ENCODE measurements around the gene CNTN1.

Gene CNTN1

DNA sequence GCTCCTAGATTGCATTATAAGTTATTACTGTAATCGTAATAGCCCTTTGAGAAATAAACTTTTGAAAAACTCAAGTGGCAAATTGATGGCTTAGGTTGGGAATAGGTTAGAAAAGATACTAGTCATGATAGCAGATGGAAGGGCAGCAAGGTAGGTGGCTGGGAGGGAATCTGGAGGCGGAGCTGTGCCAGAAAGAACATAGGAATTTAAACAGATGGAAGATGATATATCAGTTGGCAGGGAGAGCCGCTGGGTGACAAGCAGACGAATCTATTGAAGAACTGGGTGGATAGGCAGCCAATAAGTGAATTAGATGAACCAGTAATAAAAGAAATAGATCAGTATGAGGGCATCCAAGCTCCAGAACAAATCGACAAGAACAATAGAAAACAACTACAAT, 142.1 kb downstream of the CNTN1 start:
- ChIA-PET CTCF (no interaction called here), POLR2A (no interaction called here)
- Histone ChIP-seq H3K4me1 (ENCODE audit: control extremely low read depth in 1 of 4, control insufficient read depth in 4 of 4, insufficient read depth in 4 of 4, low read length in 3 of 4) (no peaks in the 10 kb centered on the region), H3K36me3 (ENCODE audit: control insufficient read depth in 4 of 4, insufficient read depth in 4 of 4, low read length in 3 of 4) (no peaks in the 10 kb centered on the region), H3K9me3 (ENCODE audit: control extremely low read depth in 1 of 5, control insufficient read depth in 4 of 5, insufficient read depth in 2 of 5, low read depth in 1 of 5, low read length in 4 of 5) (no peaks in the 10 kb centered on the region), H3K27me3 (replicated peaks in 2 of 5; ENCODE audit: control insufficient read depth in 4 of 5, insufficient read depth in 5 of 5, low read length in 4 of 5) (no peaks in the 10 kb centered on the region), H3K4me3 (ENCODE audit: control insufficient read depth in 1 of 7, extremely low read depth in 1 of 7, insufficient read depth in 4 of 7, low read depth in 2 of 7, low read length in 6 of 7) (no peak overlapping the region), H3K27ac (ENCODE audit: insufficient read depth in 1 of 2, low read depth in 1 of 2, low read length in 2 of 2, poor library complexity in 1 of 2, severe bottlenecking in 2 of 2) (no peak overlapping the region)
- 80% methylated on average over 3 of the region's 5 CpGs for WGBS (ENCODE audit: insufficient coverage)
- DNase-seq = no peak

DNA sequence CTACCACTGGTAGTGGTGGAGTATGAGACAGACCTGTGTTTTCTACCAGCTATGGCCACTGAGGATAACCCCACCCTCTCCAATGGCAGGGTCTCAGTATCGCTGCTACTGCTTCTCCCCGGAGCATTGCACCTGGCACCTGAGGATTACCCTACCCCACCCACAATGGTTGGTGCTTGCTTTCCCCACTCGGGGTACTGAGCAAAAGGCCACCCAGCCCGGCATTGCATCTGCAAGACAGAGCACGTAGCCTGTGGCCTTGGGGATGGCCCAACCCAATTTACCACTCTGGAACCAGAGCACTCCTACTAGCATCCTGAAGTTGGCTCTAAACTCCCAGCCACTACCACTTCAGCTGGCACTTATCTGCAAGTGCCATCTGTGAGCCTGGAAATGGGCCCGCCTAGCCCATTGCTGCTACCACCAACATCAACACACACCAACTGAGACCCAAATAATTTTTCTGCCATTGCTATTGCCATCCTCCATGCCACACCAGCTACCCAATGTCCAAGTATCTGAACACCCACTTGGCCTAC, 145.7 kb downstream of the CNTN1 start:
- Histone ChIP-seq H3K27me3 (replicated peaks in 2 of 5; ENCODE audit: control insufficient read depth in 4 of 5, insufficient read depth in 5 of 5, low read length in 4 of 5) (no peaks in the 10 kb centered on the region), H3K4me1 (ENCODE audit: control extremely low read depth in 1 of 4, control insufficient read depth in 4 of 4, insufficient read depth in 4 of 4, low read length in 3 of 4) (no peaks in the 10 kb centered on the region), H3K4me3 (ENCODE audit: control insufficient read depth in 1 of 7, extremely low read depth in 1 of 7, insufficient read depth in 4 of 7, low read depth in 2 of 7, low read length in 6 of 7) (no peak overlapping the region), H3K36me3 (ENCODE audit: control insufficient read depth in 4 of 4, insufficient read depth in 4 of 4, low read length in 3 of 4) (no peaks in the 10 kb centered on the region), H3K9me3 (ENCODE audit: control extremely low read depth in 1 of 5, control insufficient read depth in 4 of 5, insufficient read depth in 2 of 5, low read depth in 1 of 5, low read length in 4 of 5) (no peaks in the 10 kb centered on the region), H3K27ac (ENCODE audit: insufficient read depth in 1 of 2, low read depth in 1 of 2, low read length in 2 of 2, poor library complexity in 1 of 2, severe bottlenecking in 2 of 2) (no peak overlapping the region)
- WGBS (ENCODE audit: insufficient coverage) = 84% methylated on average over 4 of the region's 6 CpGs
- no peak for DNase-seq
- CTCF ChIA-PET = no interaction called here
- POLR2A ChIA-PET = no interaction called here

DNA sequence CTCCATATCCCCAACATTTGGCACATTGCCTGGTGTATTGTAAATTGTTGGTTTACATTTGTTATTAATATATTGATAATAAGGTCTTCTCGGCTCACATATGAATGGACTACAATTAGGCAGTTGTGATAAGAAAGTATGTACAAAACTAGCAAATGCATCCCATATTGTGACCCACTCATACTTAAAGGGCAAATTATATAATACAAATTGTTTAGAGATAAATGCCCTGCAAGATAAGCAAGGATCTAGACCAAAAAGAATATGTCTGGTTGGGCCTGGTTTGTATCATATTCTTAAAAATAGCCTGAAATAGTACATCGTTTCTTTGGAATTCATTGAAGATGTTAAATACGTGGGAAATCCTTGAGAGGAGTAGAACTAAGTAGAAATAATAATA, 151.3 kb downstream of the CNTN1 start:
- H3K27ac ChIP-seq (ENCODE audit: insufficient read depth in 1 of 2, low read depth in 1 of 2, low read length in 2 of 2, poor library complexity in 1 of 2, severe bottlenecking in 2 of 2) = no peak overlapping the region
- no peaks in the 10 kb centered on the region for H3K36me3 ChIP-seq (ENCODE audit: control insufficient read depth in 4 of 4, insufficient read depth in 4 of 4, low read length in 3 of 4)
- H3K27me3 ChIP-seq (replicated peaks in 2 of 5; ENCODE audit: control insufficient read depth in 4 of 5, insufficient read depth in 5 of 5, low read length in 4 of 5) = no peaks in the 10 kb centered on the region
- no peaks in the 10 kb centered on the region for H3K4me1 ChIP-seq (ENCODE audit: control extremely low read depth in 1 of 4, control insufficient read depth in 4 of 4, insufficient read depth in 4 of 4, low read length in 3 of 4)
- no peak overlapping the region for H3K4me3 ChIP-seq (ENCODE audit: control insufficient read depth in 1 of 7, extremely low read depth in 1 of 7, insufficient read depth in 4 of 7, low read depth in 2 of 7, low read length in 6 of 7)
- no peaks in the 10 kb centered on the region for H3K9me3 ChIP-seq (ENCODE audit: control extremely low read depth in 1 of 5, control insufficient read depth in 4 of 5, insufficient read depth in 2 of 5, low read depth in 1 of 5, low read length in 4 of 5)
- 100% methylated on average over 1 of the region's 3 CpGs for WGBS (ENCODE audit: insufficient coverage)
- no peak for DNase-seq
- POLR2A ChIA-PET = no interaction called here
- CTCF ChIA-PET = no interaction called here

DNA sequence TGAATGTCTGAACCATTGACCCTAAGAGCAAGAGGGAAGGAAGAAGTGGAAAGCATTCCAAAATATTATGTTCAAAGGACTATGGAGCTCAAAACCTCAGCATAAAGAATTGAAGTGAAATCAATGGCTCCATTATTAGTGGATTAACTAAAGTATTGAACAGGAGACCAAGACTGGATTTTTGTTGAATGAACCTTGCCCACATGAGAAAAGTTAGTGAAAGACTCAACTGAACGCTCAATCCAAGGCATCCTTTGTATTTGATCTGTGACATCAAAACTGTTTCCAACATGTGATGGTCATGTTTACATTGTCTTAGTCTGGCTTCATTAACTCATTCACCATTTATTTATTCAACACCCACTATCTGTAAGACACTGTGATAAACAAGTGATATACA, 161.0 kb downstream of the CNTN1 start:
- Histone ChIP-seq H3K4me3 (ENCODE audit: control insufficient read depth in 1 of 7, extremely low read depth in 1 of 7, insufficient read depth in 4 of 7, low read depth in 2 of 7, low read length in 6 of 7) (no peak overlapping the region), H3K27me3 (replicated peaks in 2 of 5; ENCODE audit: control insufficient read depth in 4 of 5, insufficient read depth in 5 of 5, low read length in 4 of 5) (no peaks in the 10 kb centered on the region), H3K27ac (ENCODE audit: insufficient read depth in 1 of 2, low read depth in 1 of 2, low read length in 2 of 2, poor library complexity in 1 of 2, severe bottlenecking in 2 of 2) (no peak overlapping the region), H3K4me1 (ENCODE audit: control extremely low read depth in 1 of 4, control insufficient read depth in 4 of 4, insufficient read depth in 4 of 4, low read length in 3 of 4) (no peaks in the 10 kb centered on the region), H3K9me3 (ENCODE audit: control extremely low read depth in 1 of 5, control insufficient read depth in 4 of 5, insufficient read depth in 2 of 5, low read depth in 1 of 5, low read length in 4 of 5) (no peaks in the 10 kb centered on the region), H3K36me3 (ENCODE audit: control insufficient read depth in 4 of 4, insufficient read depth in 4 of 4, low read length in 3 of 4) (no peaks in the 10 kb centered on the region)
- DNase-seq = no peak
- CTCF ChIA-PET = no interaction called here
- WGBS (ENCODE audit: insufficient coverage) = 89% methylated on average over 1 of the region's 1 CpG
- POLR2A ChIA-PET = no interaction called here

DNA sequence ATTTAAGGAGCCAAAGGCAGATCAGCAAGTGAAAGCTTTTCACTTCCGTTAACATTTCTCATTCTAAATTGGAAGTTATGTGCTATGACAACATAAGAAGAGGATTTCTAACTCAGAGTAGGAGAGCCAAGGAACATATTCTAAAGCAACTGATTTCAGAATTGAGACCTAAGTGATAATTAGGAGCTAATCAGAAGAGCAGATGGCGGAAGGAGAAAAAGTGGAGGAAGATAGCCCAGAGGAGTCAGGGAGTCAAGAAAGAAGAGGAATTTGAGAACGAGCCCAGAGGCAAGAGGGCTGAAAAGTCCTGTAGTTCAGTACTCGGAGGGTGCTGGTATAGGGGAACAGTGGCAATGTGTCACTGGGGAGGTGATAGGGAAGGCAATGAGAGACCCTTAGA, 162.4 kb downstream of the CNTN1 start:
- 84% methylated on average over 4 of the region's 4 CpGs for WGBS (ENCODE audit: insufficient coverage)

DNA sequence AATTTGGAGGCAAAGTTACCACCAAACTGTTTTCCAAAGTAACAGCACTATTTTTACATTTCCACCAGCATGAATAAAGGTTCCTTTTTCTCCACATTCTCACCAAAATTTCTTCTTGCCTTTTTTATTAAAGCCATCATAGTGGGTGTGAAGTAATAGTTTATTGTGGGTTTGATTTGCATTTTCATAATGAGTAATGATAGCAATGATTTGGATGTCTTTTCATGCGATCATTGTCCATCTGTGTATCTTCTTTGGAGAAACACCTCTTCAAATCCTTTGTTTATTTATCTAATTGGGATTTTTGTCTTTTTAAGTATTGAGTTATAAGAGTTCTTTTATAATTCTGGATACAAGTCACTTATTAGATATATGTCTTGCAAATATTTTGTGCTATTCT, 172.7 kb downstream of the CNTN1 start:
- WGBS (ENCODE audit: insufficient coverage) = no CpG with 5 or more reads among the region's 1 CpG
- no peak overlapping the region for H3K4me3 ChIP-seq (ENCODE audit: control insufficient read depth in 1 of 7, extremely low read depth in 1 of 7, insufficient read depth in 4 of 7, low read depth in 2 of 7, low read length in 6 of 7)
- POLR2A ChIA-PET = no interaction called here
- DNase-seq = no peak
- H3K27me3 ChIP-seq (replicated peaks in 2 of 5; ENCODE audit: control insufficient read depth in 4 of 5, insufficient read depth in 5 of 5, low read length in 4 of 5) = no peaks in the 10 kb centered on the region
- no peak overlapping the region for H3K27ac ChIP-seq (ENCODE audit: insufficient read depth in 1 of 2, low read depth in 1 of 2, low read length in 2 of 2, poor library complexity in 1 of 2, severe bottlenecking in 2 of 2)
- no peaks in the 10 kb centered on the region for H3K36me3 ChIP-seq (ENCODE audit: control insufficient read depth in 4 of 4, insufficient read depth in 4 of 4, low read length in 3 of 4)
- H3K9me3 ChIP-seq (ENCODE audit: control extremely low read depth in 1 of 5, control insufficient read depth in 4 of 5, insufficient read depth in 2 of 5, low read depth in 1 of 5, low read length in 4 of 5) = no peaks in the 10 kb centered on the region
- no peaks in the 10 kb centered on the region for H3K4me1 ChIP-seq (ENCODE audit: control extremely low read depth in 1 of 4, control insufficient read depth in 4 of 4, insufficient read depth in 4 of 4, low read length in 3 of 4)
- CTCF ChIA-PET = no interaction called here

More for the DNA sequence above, 162.4 kb downstream of the CNTN1 start:
- H3K4me1 ChIP-seq (ENCODE audit: control extremely low read depth in 1 of 4, control insufficient read depth in 4 of 4, insufficient read depth in 4 of 4, low read length in 3 of 4) = no peaks in the 10 kb centered on the region
- no peaks in the 10 kb centered on the region for H3K36me3 ChIP-seq (ENCODE audit: control insufficient read depth in 4 of 4, insufficient read depth in 4 of 4, low read length in 3 of 4)
- H3K27ac ChIP-seq (ENCODE audit: insufficient read depth in 1 of 2, low read depth in 1 of 2, low read length in 2 of 2, poor library complexity in 1 of 2, severe bottlenecking in 2 of 2) = no peak overlapping the region
- H3K9me3 ChIP-seq (ENCODE audit: control extremely low read depth in 1 of 5, control insufficient read depth in 4 of 5, insufficient read depth in 2 of 5, low read depth in 1 of 5, low read length in 4 of 5) = no peaks in the 10 kb centered on the region
- ChIA-PET POLR2A (no interaction called here), CTCF (interaction anchor here (1.1 kb wide), 1 partner anchor 8 kb away, joined by 3 read pairs; no protein-coding TSS in a partner anchor)
- no peak for DNase-seq
- no peaks in the 10 kb centered on the region for H3K27me3 ChIP-seq (replicated peaks in 2 of 5; ENCODE audit: control insufficient read depth in 4 of 5, insufficient read depth in 5 of 5, low read length in 4 of 5)
- H3K4me3 ChIP-seq (ENCODE audit: control insufficient read depth in 1 of 7, extremely low read depth in 1 of 7, insufficient read depth in 4 of 7, low read depth in 2 of 7, low read length in 6 of 7) = no peak overlapping the region

DNA sequence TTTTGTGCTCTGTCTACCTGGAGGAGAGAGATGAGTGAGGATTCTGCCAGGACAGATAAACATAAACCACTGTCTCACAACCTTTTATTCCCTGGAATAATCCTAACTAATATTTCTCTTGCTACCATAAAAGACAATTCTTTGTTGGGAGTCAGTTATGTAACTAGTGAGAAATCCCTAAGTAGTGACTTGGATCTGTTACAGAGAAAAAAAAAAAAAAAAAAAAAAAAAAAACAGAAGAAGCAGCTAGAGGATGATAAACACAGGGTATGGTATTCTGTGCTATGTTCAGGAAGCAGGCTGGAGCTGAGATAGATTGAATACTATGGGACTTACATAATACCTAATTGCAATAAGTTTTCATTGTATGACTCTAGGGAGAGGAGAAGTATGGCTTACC, 178.7 kb downstream of the CNTN1 start:
- H3K4me1 ChIP-seq (ENCODE audit: control extremely low read depth in 1 of 4, control insufficient read depth in 4 of 4, insufficient read depth in 4 of 4, low read length in 3 of 4) = no peaks in the 10 kb centered on the region
- POLR2A ChIA-PET = no interaction called here
- H3K27ac ChIP-seq (ENCODE audit: insufficient read depth in 1 of 2, low read depth in 1 of 2, low read length in 2 of 2, poor library complexity in 1 of 2, severe bottlenecking in 2 of 2) = no peak overlapping the region
- H3K9me3 ChIP-seq (ENCODE audit: control extremely low read depth in 1 of 5, control insufficient read depth in 4 of 5, insufficient read depth in 2 of 5, low read depth in 1 of 5, low read length in 4 of 5) = no peaks in the 10 kb centered on the region
- no peaks in the 10 kb centered on the region for H3K27me3 ChIP-seq (replicated peaks in 2 of 5; ENCODE audit: control insufficient read depth in 4 of 5, insufficient read depth in 5 of 5, low read length in 4 of 5)
- CTCF ChIA-PET = no interaction called here
- H3K36me3 ChIP-seq (ENCODE audit: control insufficient read depth in 4 of 4, insufficient read depth in 4 of 4, low read length in 3 of 4) = no peaks in the 10 kb centered on the region
- no peak overlapping the region for H3K4me3 ChIP-seq (ENCODE audit: control insufficient read depth in 1 of 7, extremely low read depth in 1 of 7, insufficient read depth in 4 of 7, low read depth in 2 of 7, low read length in 6 of 7)
- no peak for DNase-seq

Data from common myeloid progenitor, CD34-positive (primary cell).